Measurements from ENCODE around the gene HSPA8.

HSPA8 gene

GRCh38 chr11:123051146-123051545, 10.8 kb downstream of the HSPA8 start:
- H3K79me2 ChIP-seq (ENCODE audit: control insufficient read depth, low read length), result no peaks in the 10 kb centered on the region
- peaks cover 30% of the 10 kb centered on the region for H3K36me3 ChIP-seq (ENCODE audit: control insufficient read depth, low read length)
- H3K27me3 ChIP-seq (ENCODE audit: control insufficient read depth, low read length), result no peaks in the 10 kb centered on the region
- H4K20me1 ChIP-seq (ENCODE audit: control insufficient read depth, insufficient read depth, low read depth, low read length), result no peaks in the 10 kb centered on the region
- TF ChIP-seq EZH2phosphoT487 (IDR thresholded peaks at IDR 0.05; ENCODE audit: borderline replicate concordance, low read length) (no peak), CTCF (IDR thresholded peaks at IDR 0.05; ENCODE audit: low read depth, low read length, poor library complexity, severe bottlenecking) (no peak)
- H3K9me2 ChIP-seq (replicated peaks; ENCODE audit: control insufficient read depth, low read length), result no peaks in the 10 kb centered on the region
- H3F3A ChIP-seq (ENCODE audit: control insufficient read depth, insufficient read depth), result peaks cover 40% of the 10 kb centered on the region
- no peaks in the 10 kb centered on the region for H3K9me3 ChIP-seq (ENCODE audit: control insufficient read depth, insufficient read depth, low read length)
- H3K4me3 ChIP-seq (ENCODE audit: low read length), result no peak overlapping the region
- H3K27ac ChIP-seq (ENCODE audit: low read depth, low read length), result no peak overlapping the region
- H3K4me2 ChIP-seq (ENCODE audit: low read length), result no peak overlapping the region
- H3K4me1 ChIP-seq (ENCODE audit: control insufficient read depth, low read length), result peaks cover 3% of the 10 kb centered on the region; the same call in 1 of the 2 replicates

- Histone ChIP-seq H3K36me3 (ENCODE audit: control insufficient read depth, low read length) (no peaks in the 10 kb centered on the region), H3F3A (ENCODE audit: control insufficient read depth, insufficient read depth) (peaks cover 9% of the 10 kb centered on the region), H3K4me2 (ENCODE audit: low read length) (no peak overlapping the region), H3K79me2 (ENCODE audit: control insufficient read depth, low read length) (no peaks in the 10 kb centered on the region), H3K27ac (ENCODE audit: low read depth, low read length) (no peak overlapping the region), H3K9me2 (replicated peaks; ENCODE audit: control insufficient read depth, low read length) (no peaks in the 10 kb centered on the region), H3K4me1 (ENCODE audit: control insufficient read depth, low read length) (no peaks in the 10 kb centered on the region), H3K9me3 (ENCODE audit: control insufficient read depth, insufficient read depth, low read length) (no peaks in the 10 kb centered on the region), H3K27me3 (ENCODE audit: control insufficient read depth, low read length) (no peaks in the 10 kb centered on the region), H3K4me3 (ENCODE audit: low read length) (no peak overlapping the region), H4K20me1 (ENCODE audit: control insufficient read depth, insufficient read depth, low read depth, low read length) (no peaks in the 10 kb centered on the region)
- TF ChIP-seq CTCF (IDR thresholded peaks at IDR 0.05; ENCODE audit: low read depth, low read length, poor library complexity, severe bottlenecking) (no peak), EZH2phosphoT487 (IDR thresholded peaks at IDR 0.05; ENCODE audit: borderline replicate concordance, low read length) (no peak)
Observed at GRCh38 chr11:123047947-123048293, 14.0 kb downstream of the HSPA8 start.

GRCh38 chr11:123047266-123047946, 14.5 kb downstream of the HSPA8 start:
- peaks cover 3% of the 10 kb centered on the region; the same call in 1 of the 2 replicates for H3F3A ChIP-seq (ENCODE audit: control insufficient read depth, insufficient read depth)
- H3K36me3 ChIP-seq (ENCODE audit: control insufficient read depth, low read length), result no peaks in the 10 kb centered on the region
- no peaks in the 10 kb centered on the region for H3K4me1 ChIP-seq (ENCODE audit: control insufficient read depth, low read length)
- H3K9me3 ChIP-seq (ENCODE audit: control insufficient read depth, insufficient read depth, low read length), result no peaks in the 10 kb centered on the region
- H3K4me3 ChIP-seq (ENCODE audit: low read length), result no peak overlapping the region
- H3K27ac ChIP-seq (ENCODE audit: low read depth, low read length), result no peak overlapping the region
- TF ChIP-seq EZH2phosphoT487 (IDR thresholded peaks at IDR 0.05; ENCODE audit: borderline replicate concordance, low read length) (no peak), CTCF (IDR thresholded peaks at IDR 0.05; ENCODE audit: low read depth, low read length, poor library complexity, severe bottlenecking) (no peak)
- no peaks in the 10 kb centered on the region for H4K20me1 ChIP-seq (ENCODE audit: control insufficient read depth, insufficient read depth, low read depth, low read length)
- no peaks in the 10 kb centered on the region for H3K9me2 ChIP-seq (replicated peaks; ENCODE audit: control insufficient read depth, low read length)
- no peaks in the 10 kb centered on the region for H3K79me2 ChIP-seq (ENCODE audit: control insufficient read depth, low read length)
- no peaks in the 10 kb centered on the region for H3K27me3 ChIP-seq (ENCODE audit: control insufficient read depth, low read length)
- no peak overlapping the region for H3K4me2 ChIP-seq (ENCODE audit: low read length)
